Calu3 (cell line): ENCODE results near the gene ARL8B. TPM values are rescaled to one million over a fixed set of nuclear protein-coding genes. Genes with fewer than 3 reads are reported as not detected.

Experiments used
- BruUV-seq: library from RNA; stranded (reverse); fragments of 400-500 nt; replicated peaks from 2 replicates; lab custom pipeline; 2021; lab: Mats Ljungman, UMichigan
- CTCF ChIA-PET: fragments of 300-600 bp; sonication (Branson Sonifier 250); formaldehyde crosslinking; loops from one replicate; lab custom pipeline; 2022; ENCODE audit warnings: antibody characterized with exemption; lab: Charles Lee
- DNase-seq: peaks from one replicate; pipeline ENCODE4 v3.0.0; 2022
- H3K27ac Mint-ChIP-seq: one replicate; pipeline ENCODE4 v1.8.0; 2022; ENCODE audit warnings: mixed read lengths; ENCODE audit not compliant: unreplicated experiment
- H3K27me3 Mint-ChIP-seq: one replicate; pipeline ENCODE4 v1.8.0; 2022; ENCODE audit warnings: mixed read lengths; ENCODE audit not compliant: unreplicated experiment
- H3K36me3 Mint-ChIP-seq: one replicate; pipeline ENCODE4 v1.8.0; 2022; ENCODE audit warnings: mild to moderate bottlenecking, moderate library complexity, mixed read lengths; ENCODE audit not compliant: insufficient read depth, unreplicated experiment
- H3K4me1 Mint-ChIP-seq: one replicate; pipeline ENCODE4 v1.8.0; 2022; ENCODE audit warnings: mild to moderate bottlenecking, low read depth, mixed read lengths; ENCODE audit not compliant: unreplicated experiment
- H3K4me3 Mint-ChIP-seq: one replicate; pipeline ENCODE4 v1.8.0; 2022; ENCODE audit warnings: mild to moderate bottlenecking, low read depth, moderate library complexity, mixed read lengths; ENCODE audit not compliant: unreplicated experiment
- H3K9me3 Mint-ChIP-seq: one replicate; pipeline ENCODE4 v1.8.0; 2022; ENCODE audit warnings: low read depth, mixed read lengths; ENCODE audit not compliant: unreplicated experiment
- CTCF ChIP-seq: fragments of 200-600 bp; IDR thresholded peaks from one replicate; pipeline ENCODE4 v1.8.0; 2022; ENCODE audit warnings: antibody characterized with exemption; ENCODE audit not compliant: unreplicated experiment
- intact Hi-C: fragments of 100-400 bp; cut with micrococcal nuclease; formaldehyde crosslinking; loops from one replicate; pipeline ENCODE4 v1.10.0; 2022; ENCODE audit not compliant: unreplicated experiment
- total RNA-seq: library from RNA; stranded (reverse); gene quantifications from 2 replicates; pipeline ENCODE4 v1.2.3, GENCODE V29; 2022

ARL8B gene
- total RNA-seq, 1 experiment from 2014 or later = 47.0 TPM

DNA sequence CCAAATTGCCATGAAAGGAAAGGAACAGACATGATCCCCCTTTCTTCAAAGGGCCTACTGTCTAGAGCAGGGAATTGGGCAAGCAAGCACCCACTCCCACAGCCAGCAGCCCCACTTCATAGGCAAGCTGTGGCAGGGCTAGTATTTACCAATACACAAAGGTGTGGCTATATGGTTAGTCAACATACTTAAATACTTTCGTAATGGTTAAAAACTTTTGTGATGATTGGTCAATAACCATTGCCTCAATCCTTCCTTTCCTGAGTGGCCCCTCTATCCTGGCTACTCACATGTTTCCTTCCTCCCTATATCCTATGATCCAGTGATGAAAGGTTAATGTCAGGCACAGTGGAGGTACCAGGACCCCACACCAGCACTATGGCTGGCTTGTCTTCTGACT is 30.1 kb upstream of the ARL8B start:
- H3K27me3 Mint-ChIP-seq = no peaks in the 10 kb centered on the region
- H3K9me3 Mint-ChIP-seq = no peaks in the 10 kb centered on the region
- no peaks in the 10 kb centered on the region for H3K4me1 Mint-ChIP-seq
- H3K4me3 Mint-ChIP-seq = no peak overlapping the region
- TF ChIP-seq CTCF = no peak
- H3K27ac Mint-ChIP-seq = no peak overlapping the region
- no peaks in the 10 kb centered on the region for H3K36me3 Mint-ChIP-seq
- CTCF ChIA-PET = no interaction called here
- no peak for DNase-seq
- intact Hi-C loops = no loop called here
- no TSS peak for BruUV-seq

DNA sequence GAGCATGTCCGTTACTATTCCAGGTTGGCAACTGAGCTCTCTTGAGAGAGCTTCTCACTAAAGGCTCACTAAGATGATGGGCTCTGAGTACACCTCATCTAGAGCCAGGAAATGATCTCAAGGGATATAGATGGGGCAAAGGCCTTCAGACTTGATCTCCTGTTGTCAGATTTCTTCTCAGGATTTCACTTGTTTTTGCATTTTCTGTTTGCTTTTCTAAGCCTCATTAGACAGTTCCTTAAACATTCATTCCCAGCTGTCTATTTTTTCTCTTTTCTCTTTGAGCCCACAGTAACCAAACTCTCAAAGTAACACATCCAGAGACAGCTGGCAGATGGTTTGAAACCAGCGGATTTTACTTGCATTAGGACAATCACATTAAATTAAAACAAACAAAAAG is 28.4 kb upstream of the ARL8B start:
- BruUV-seq = no TSS peak
- H3K27ac Mint-ChIP-seq = no peak overlapping the region
- DNase-seq = no peak
- intact Hi-C loops = no loop called here
- H3K4me3 Mint-ChIP-seq = no peak overlapping the region
- no peak for TF ChIP-seq CTCF
- H3K9me3 Mint-ChIP-seq = no peaks in the 10 kb centered on the region
- H3K27me3 Mint-ChIP-seq = no peaks in the 10 kb centered on the region
- H3K4me1 Mint-ChIP-seq = no peaks in the 10 kb centered on the region
- H3K36me3 Mint-ChIP-seq = no peaks in the 10 kb centered on the region
- CTCF ChIA-PET = interaction anchor here (0.7 kb wide), 2 partner anchors 458 to 797 kb away, joined by 4 to 5 read pairs; no protein-coding TSS in a partner anchor

DNA sequence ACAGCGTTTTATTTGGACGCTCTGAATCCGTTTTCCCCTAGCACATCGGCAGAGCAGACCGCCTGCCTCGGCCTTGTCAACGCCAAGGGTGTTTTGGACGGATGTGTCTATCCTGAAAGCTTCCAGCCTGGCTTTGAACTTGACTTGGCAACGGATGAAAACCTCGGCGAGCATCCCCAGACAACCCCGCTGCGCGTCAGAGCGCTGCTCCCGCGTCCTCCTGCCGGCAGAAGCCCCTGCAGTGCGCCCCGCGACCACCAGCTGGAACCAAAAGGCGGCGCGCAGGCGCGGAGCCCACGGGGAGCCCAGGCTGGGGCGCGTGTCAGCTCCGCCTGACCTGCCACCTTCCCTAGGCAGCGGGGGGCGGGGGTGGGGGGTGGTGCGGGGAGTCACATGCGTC is 26.2 kb upstream of the ARL8B start:
- no peak for DNase-seq
- no TSS peak for BruUV-seq
- Mint-ChIP-seq H3K9me3 (no peaks in the 10 kb centered on the region), H3K4me3 (no peak overlapping the region), H3K27ac (no peak overlapping the region), H3K36me3 (no peaks in the 10 kb centered on the region), H3K4me1 (no peaks in the 10 kb centered on the region), H3K27me3 (no peaks in the 10 kb centered on the region)
- intact Hi-C loops = no loop called here
- no peak for TF ChIP-seq CTCF
- CTCF ChIA-PET = no interaction called here

DNA sequence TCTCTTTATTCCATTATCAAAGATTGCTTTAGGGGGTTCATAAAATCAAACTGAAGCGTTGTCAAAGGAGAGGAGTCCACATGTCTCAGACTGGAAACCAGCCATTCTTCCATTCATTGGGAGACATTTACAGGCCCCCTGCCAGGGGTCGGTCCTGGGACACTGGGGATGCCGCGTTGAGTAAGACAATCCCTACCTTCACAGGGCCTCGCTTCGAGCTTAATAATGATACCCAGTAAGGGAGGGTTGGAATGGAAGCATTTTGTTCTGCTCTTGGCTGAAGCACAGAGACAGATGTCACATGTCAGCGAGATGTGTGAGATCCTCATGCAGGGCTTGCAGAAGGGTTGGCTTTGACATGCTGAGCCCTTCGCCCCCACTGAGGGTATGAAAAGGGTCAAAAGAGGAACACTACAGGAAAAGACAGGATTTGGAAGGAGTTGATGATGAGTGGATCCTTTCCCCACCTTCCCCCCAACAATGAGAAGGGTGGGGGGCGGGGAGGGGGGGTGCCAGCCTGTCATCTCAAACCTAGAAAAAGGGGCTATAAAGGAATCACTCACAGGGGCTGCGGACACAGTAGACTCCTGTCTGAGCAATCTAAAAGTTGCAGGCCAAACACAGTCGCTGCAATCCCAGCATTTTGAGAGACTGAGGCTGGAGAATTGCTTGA is 25.6 kb upstream of the ARL8B start:
- Mint-ChIP-seq H3K4me3 (no peak overlapping the region), H3K27me3 (no peaks in the 10 kb centered on the region), H3K4me1 (no peaks in the 10 kb centered on the region), H3K9me3 (no peaks in the 10 kb centered on the region), H3K36me3 (no peaks in the 10 kb centered on the region), H3K27ac (no peak overlapping the region)
- no TSS peak for BruUV-seq
- intact Hi-C loops = no loop called here
- TF ChIP-seq CTCF = no peak
- CTCF ChIA-PET = no interaction called here
- no peak for DNase-seq
